ENCODE data around the gene MECR.
"Not testable (repeated sequence)": the region's sequence is repeated elsewhere in the genome, so short reads cannot be mapped to it uniquely, and the experiment has no call there.

MECR gene

GRCh38 chr1:29235955-29236711 lies 5.4 kb upstream of the MECR start, which contains the start of gene PTPRU:
Gene PTPRU (plus strand): TSS chr1:29236522. CDS start chr1:29236645, 123 bp downstream.
- peak; percentile 92 for DNase-seq

- not testable (repeated sequence) for DNase-seq
These were observed 4.1 kb upstream of the MECR start for GRCh38 chr1:29234881-29235280.

- no peak for DNase-seq
These were observed 3.7 kb upstream of the MECR start for GRCh38 chr1:29234471-29234870.

GRCh38 chr1:29233693-29234092 lies 3.0 kb upstream of the MECR start:
- DNase-seq, result no peak

DNA sequence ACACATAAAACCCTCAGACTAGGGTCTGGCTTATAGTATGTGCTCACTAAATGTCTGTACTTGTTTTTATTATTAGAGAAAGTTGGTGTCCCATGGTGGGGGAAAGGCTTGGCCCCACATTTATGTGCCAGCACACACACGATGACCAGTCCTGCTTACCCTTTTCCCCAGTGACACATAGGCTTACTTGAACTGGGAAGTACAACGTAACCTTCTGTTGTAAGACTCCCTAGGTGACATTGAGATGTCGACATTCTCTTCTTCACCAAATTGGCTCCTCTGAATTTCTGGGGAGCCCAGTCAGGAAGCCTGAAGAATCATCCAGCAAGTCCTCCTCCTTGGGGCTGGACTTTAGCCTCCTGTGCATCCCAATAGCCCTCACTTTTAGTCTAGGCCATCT lies 1.7 kb upstream of the MECR start:
- DNase-seq, result no peak

DNA sequence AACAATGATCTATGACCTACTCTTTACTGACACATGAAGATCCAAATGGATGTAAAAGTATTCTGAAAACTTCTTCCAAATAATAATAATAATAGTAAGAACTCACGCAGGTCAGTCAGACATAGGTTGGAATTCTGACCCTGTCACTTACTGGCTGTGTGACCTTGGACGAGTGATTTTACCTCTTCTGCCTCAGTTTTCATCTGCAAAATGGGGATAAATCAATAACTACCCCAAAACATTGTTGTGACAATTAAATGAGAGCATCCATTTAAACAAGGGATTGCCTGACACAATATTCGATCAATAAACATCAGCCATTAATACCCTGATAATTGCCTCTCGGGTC lies 556 bp downstream of the MECR start:
- DNase-seq, result no peak

DNA sequence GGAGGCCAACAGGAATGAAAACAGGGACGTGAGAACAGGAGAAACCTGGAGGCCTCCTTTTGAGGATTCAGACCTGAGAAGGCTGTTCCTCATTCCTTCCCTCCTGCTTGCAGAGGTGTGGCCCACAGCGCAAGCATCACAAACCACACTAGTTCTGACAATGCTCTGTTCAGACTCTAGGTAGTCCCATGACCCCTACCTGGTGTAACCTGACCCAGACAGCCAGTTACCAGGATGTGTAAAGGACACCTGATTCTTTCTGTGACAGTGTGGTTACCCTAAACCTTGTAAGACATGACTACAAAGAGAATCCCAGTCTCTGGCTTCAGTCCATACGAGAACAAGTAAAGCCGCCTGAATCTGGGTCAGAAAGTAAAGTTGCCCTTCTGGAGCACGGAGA lies 3.2 kb downstream of the MECR start:
- DNase-seq, result no peak

- DNase-seq, result no peak
These were observed 5.4 kb downstream of the MECR start for GRCh38 chr1:29225361-29225760.

DNA sequence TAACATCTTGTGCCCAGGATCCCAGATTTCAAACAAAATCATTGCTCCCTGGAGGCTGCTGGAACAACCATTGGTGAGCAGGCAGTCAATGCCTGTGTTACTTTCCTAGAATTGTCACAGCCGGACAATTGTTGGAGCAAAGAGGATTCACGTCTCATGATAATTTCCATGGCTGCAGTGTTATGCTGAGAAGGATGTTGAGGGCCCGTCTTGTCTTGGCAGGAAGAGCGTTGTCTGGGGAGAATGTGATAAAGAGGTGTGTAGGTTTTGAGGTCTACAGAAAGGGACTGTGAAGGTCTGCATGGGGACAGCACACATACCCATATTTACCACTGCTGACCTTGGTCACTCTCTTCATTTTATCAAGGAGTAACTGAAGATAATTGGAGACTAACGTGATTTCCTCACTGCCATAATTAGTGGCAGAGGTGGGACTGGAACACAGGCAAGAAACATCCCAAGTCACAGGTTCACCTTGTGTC lies 6.3 kb downstream of the MECR start:
- no peak for DNase-seq

- DNase-seq, result no peak
These were observed 7.2 kb downstream of the MECR start for GRCh38 chr1:29223521-29223920.

GRCh38 chr1:29222686-29223085 lies 8.0 kb downstream of the MECR start:
- DNase-seq, result no peak

- not testable (repeated sequence) for DNase-seq
These were observed 8.5 kb downstream of the MECR start for GRCh38 chr1:29222260-29222659.

GRCh38 chr1:29221296-29221695 lies 9.4 kb downstream of the MECR start:
- DNase-seq, result no peak

DNA sequence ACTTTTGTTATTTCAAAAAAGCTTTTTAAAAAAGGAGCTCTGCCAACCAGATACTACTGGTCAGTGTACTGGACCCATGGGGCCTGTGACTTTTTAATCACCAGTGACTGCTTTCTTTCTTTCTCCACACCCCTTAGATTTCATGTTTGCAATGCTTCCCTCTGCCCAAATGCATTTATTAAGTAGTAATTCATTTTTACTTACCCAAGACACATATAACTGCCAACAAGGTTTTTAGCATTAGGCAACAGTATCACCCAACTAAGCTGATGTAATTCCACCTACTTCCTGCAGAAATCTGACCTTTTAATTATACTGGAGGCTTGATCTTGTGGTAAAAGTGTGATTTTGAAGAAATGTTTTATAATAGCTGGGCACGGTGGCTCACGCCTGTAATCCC lies 12.5 kb downstream of the MECR start:
- DNase-seq, result no peak

DNA sequence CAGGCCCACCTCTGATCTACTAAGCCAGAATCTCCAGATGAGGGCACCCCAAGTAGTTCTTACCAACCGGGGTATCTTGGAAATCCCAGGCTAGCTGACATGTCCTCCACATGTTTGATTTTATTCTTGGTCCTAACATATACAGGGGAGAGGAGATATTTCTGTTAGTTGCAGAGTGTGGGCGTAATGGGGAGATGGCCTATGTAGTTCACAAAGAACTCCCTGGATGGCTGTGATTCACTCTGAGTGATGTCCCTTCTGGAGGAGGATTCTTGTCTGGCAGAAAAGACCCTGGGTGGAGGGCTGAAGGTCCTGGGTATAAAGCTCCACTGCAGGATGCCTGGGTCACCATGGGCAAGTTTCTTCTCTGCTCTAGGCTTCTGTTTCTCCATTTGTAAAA lies 13.1 kb downstream of the MECR start:
- DNase-seq, result no peak

DNA sequence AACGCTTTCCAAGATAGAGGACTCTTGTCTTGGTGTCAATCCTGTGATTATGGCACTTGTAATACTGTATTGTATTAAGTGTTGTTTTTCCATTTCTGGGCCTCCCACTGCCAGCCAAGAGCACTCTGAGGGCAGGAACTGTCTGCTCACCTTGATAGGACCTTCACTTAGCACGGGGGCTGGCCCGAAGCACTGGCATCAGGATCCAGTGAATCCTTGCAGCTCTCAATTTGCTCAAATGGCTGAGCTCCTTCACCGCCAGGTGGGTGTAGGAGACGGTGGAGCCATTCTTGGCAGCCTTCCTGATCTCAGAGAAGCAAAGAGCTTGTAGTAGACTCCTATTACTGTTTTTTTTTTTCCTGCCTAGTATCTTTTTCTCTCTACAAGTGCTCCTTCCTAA lies 17.7 kb downstream of the MECR start:
- no peak for DNase-seq

- peak; percentile 38 for DNase-seq
These were observed 19.4 kb downstream of the MECR start for GRCh38 chr1:29211086-29212030.

GRCh38 chr1:29210278-29211085 lies 20.3 kb downstream of the MECR start:
- DNase-seq, result peak; percentile 34

GRCh38 chr1:29209173-29209572 lies 21.6 kb downstream of the MECR start:
- no peak for DNase-seq

- DNase-seq, result no peak
These were observed 22.3 kb downstream of the MECR start for GRCh38 chr1:29208442-29208841.

DNA sequence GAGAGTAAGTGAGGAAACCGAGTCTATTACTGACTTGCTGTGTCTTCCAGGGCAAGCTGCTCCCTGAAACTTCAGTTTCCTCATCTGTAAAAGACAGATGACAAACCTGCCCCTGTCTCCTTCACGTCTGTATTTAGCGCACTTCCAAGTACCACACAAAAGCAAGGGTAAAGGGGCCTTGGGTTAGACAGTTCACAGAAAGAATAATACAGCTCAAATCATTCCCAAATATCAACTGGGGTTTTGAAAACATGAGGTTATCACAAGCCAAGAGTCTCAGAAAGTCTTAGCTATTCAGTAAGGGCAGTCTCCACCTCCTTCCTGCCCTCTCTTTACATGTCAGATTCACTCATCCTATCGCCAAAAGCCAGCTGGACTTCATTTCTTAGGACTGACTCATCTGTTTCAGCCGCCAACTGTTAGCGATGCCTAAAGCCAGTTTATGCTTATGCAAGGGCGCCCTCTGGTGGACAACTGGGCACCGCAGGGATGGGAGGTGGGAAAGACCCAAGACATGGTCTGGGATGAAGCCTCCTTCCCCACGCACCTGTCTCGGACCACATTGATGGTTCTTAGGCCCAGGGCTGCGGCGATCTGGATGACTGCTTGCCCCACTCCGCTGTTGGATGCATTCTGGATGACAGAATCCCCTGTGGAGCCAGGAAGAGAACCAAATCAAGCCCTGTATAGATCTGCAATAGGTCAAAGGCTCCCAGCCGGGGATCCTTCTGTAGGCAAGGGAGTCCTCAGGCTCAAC lies 28.0 kb downstream of the MECR start:
- peak; percentile 98 for DNase-seq

DNA sequence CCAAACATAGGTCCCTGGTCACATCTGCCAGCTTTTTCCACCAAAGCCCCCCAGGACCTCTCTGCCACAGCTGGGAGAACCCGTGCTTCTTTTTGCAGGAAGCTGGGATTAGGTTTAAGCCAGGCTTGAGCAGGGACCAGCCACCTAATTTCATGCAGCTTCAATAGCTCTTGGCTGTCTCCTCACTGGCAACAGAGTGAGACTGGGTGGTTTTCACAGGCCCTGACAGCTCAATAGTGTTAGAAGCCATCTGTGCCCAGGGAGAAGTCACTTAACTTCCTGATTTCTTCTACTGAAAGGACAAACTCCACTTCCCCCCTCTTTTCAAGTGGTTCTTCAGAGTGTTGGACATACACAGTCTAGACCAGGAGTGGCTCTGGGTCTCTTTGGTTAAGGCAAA lies 28.7 kb downstream of the MECR start:
- DNase-seq, result no peak
